GM12891 (cell line): Measurements from ENCODE around the gene CEP83.

Source experiments
- POLR2A ChIP-seq: IDR thresholded peaks from 2 replicates; pipeline ENCODE4 v1.6.1; 2011; ENCODE audit warnings: low read depth, low read length, control low read depth
- POLR2AphosphoS5 ChIP-seq: IDR thresholded peaks from 2 replicates; pipeline ENCODE4 v1.6.1; 2011; ENCODE audit warnings: low read depth, low read length, control low read depth
- TAF1 ChIP-seq: IDR thresholded peaks from 2 replicates; pipeline ENCODE4 v1.6.1; 2011; ENCODE audit warnings: low read depth, low read length, control low read depth

DNA sequence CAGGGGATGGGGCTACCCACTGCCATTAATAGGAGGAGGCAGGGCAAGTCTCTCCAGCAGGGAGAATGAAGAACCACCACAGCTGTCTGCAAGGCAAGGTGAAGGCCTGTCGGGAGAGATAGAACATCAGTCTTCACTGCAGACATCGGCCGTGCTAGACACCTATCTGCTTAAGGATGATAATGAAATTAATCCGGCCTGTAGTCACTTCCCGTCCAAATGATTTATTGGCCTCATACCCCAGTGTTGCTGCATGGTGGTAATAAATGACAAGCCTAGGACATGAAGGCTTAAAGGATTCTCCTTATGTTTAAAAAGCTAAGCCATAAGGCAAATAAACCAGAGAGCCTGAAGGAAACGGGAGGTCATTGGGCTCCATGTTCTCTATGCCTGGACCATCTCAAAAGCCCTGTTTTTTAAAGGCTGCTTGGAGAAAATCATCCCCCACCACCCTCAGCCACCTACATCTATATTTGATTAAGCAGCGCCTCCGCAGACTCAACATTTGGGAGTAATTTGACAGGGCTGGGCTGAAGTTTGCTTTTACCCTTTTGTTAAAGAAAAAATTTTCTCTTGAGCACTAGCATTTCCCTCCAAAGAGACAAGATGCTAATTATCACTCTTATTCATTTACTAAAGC is 173.6 kb downstream of the CEP83 start:
- no peak for TF ChIP-seq POLR2A
- TF ChIP-seq TAF1 = no peak
- no peak for TF ChIP-seq POLR2AphosphoS5
